ENCODE data around the gene MRTFA.
"Not testable (repeated sequence)": the region's sequence is repeated elsewhere in the genome, so short reads cannot be mapped to it uniquely, and the experiment has no call there.

Gene MRTFA

GRCh38 chr22:40594924-40595323, 41.6 kb downstream of the MRTFA start:
- no peak for DNase-seq

GRCh38 chr22:40594346-40594745, 42.2 kb downstream of the MRTFA start:
- no peak for DNase-seq

- DNase-seq, result peak in 1 of 5 experiments; percentile 27
Observed at GRCh38 chr22:40593460-40594273, 42.9 kb downstream of the MRTFA start.

- no peak for DNase-seq
Observed at GRCh38 chr22:40592352-40593113, 44.0 kb downstream of the MRTFA start.

GRCh38 chr22:40588726-40589125, 47.8 kb downstream of the MRTFA start:
- no peak for DNase-seq

- DNase-seq, result no peak
Observed at GRCh38 chr22:40586781-40587180, 49.7 kb downstream of the MRTFA start.

- no peak for DNase-seq
Observed at GRCh38 chr22:40585310-40585751, 51.2 kb downstream of the MRTFA start.

GRCh38 chr22:40584766-40585165, 51.8 kb downstream of the MRTFA start:
- DNase-seq, result not testable (repeated sequence)

- DNase-seq, result peak in 1 of 5 experiments; percentile 67
Observed at GRCh38 chr22:40583053-40583741, 53.3 kb downstream of the MRTFA start.

GRCh38 chr22:40582063-40582462, 54.5 kb downstream of the MRTFA start:
- DNase-seq, result no peak

- no peak for DNase-seq
Observed at GRCh38 chr22:40580631-40581030, 55.9 kb downstream of the MRTFA start.

- DNase-seq, result peak in 1 of 5 experiments; percentile 38
Observed at GRCh38 chr22:40578171-40578570, 58.3 kb downstream of the MRTFA start.

GRCh38 chr22:40572976-40573375, 63.5 kb downstream of the MRTFA start:
- DNase-seq, result no peak

- DNase-seq, result no peak
Observed at GRCh38 chr22:40571887-40572286, 64.6 kb downstream of the MRTFA start.

- DNase-seq, result no peak
Observed at GRCh38 chr22:40567626-40568328, 68.7 kb downstream of the MRTFA start.

- no peak for DNase-seq
Observed at GRCh38 chr22:40567106-40567505, 69.4 kb downstream of the MRTFA start.

GRCh38 chr22:40560994-40561515, 75.5 kb downstream of the MRTFA start:
- no peak for DNase-seq

- peak in 1 of 5 experiments; percentile 15 for DNase-seq
Observed at GRCh38 chr22:40560551-40560950, 76.0 kb downstream of the MRTFA start.

- DNase-seq, result no peak
Observed at GRCh38 chr22:40557972-40558371, 78.5 kb downstream of the MRTFA start.

- no peak for DNase-seq
Observed at GRCh38 chr22:40556641-40557040, 79.9 kb downstream of the MRTFA start.

GRCh38 chr22:40554023-40554422, 82.5 kb downstream of the MRTFA start:
- DNase-seq, result not testable (repeated sequence)

GRCh38 chr22:40553014-40553554, 83.4 kb downstream of the MRTFA start:
- DNase-seq, result no peak
